HG03045 (cell line): ENCODE results near the gene GJC2.
"Not testable (repeated sequence)": the region's sequence is repeated elsewhere in the genome, so short reads cannot be mapped to it uniquely, and the experiment has no call there.

ENCODE experiments used
- ATAC-seq: cut with Tn5 transposase; IDR thresholded peaks from one replicate; pipeline ENCODE4 v1.9.1; 2021; ENCODE audit warnings: mild to moderate bottlenecking, moderate library complexity; ENCODE audit not compliant: unreplicated experiment

Gene GJC2

DNA sequence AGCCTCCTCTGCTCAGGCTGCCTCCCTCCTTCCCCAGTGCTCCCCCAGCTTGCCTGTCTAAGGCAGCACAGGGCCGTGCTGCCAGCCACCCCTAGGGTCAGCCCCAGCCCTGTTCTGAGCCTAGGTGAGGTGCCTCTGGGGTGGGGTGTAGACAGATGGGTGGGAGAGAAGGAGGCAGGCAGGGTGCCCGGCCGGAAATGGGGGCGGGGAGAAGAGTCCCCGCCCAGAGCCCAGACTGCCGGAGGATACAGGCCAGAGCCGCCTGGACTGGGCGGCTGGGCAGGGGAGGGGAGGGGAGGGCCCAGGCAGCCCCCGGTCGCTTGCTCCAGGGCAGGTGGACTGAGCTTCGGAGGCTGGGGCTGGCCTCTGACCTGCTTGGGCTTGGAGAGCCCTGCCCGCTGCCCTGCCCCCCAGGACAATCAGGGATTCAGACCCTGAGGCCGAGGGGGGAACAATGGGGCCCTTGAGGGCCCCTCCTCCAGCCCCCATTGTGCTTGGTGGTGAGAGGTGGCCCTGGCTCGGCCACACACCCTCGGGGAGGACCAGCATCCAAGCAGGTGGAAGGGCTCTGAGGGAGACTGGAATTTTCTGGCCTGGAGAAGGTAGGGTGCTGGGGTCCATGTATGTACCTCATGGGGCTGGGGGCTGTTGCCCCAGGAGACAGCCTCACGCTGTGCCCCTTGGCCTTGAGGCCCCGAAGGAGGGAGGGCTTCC is at the start of gene GJC2:
Gene GJC2, plus strand, starts transcription at position 525 of the 714 bp plus-strand sequence. CDS start 7,829 bp downstream, outside the sequence.
- no peak for ATAC-seq

GRCh38 chr1:228100822-228101613 is 48.7 kb upstream of the GJC2 start:
- ATAC-seq = no peak

GRCh38 chr1:228101614-228101993 is 48.1 kb upstream of the GJC2 start:
- peak; percentile 0 for ATAC-seq

DNA sequence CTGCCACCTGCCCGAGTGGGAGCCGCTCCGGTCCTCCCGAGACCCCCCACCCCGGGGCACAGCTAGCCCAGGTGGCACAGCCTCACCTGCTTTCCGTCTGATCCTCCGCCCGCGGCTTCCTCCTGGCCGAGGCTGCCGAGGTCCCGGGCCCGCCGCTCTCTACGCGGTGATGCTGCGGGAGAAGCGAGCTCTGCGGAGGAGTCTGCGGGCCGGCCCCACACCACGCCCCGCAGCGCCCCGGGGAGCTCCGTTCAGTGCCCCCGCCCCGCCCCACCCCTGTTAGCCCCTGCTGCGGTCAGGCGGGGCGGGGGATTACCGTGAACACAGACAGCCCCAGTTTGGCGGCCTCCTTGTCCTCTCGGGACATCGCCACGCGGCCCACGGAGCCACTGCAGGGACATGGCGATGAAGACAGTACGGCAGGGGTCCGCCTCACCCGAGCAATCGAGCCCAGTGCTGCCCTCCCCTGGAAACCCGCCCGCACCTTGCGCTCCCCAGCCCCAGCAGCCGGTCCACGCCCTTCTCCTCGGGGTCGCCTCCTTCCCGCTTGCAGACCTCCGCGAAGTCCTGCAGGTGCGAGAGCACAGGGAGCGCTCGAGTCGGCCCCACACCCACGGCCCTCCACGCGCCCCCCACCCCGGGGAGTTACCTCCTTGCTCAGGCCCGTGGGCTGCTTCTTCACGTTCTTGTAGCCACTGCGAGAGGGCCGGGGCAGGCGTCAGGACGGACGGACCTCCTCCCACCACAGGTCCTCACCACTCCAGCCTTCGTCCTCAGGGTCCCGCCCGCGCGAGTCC is 47.5 kb upstream of the GJC2 start:
- ATAC-seq = peak; percentile 20

- peak; percentile 68 for ATAC-seq
Observed at GRCh38 chr1:228102791-228103620, 46.7 kb upstream of the GJC2 start, which contains the start of gene C1orf35. Gene C1orf35 (minus strand): TSS chr1:228103325. CDS start chr1:228103227, 98 bp downstream.

DNA sequence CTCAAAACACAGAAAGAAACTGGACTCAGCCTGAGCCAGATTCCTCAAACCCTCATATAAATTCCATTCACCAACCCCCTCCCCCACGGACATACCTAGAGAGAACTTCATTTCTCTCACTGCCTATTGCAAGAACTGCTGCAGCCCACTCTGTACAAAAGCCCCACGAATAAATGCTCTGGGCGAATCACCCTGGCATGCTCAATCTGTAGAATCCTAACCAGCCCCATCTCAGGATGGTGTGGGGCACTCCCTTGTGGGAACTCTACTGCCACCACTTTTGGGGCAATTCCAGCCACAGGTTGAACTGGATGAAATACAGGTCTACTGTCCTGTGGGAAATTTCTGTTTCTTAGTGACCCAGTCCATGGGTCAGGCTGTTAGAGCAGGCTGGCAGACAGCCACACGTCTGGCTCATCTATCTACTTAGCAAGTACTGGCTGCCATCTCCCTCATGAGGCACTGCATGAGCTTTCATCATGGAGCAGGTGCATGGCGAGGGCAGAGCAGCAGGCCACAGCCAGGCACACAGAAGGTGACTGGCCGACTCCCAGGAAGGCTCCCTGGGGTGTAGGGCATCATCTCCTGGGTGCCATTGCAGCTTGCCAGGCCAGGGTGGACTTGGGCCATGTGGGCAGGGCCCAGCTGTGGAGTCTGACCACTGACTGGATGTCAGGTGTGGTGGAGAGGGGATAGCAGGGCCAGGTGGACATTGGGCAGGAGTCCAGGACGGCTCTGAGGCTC is 45.0 kb upstream of the GJC2 start:
- ATAC-seq = no peak

DNA sequence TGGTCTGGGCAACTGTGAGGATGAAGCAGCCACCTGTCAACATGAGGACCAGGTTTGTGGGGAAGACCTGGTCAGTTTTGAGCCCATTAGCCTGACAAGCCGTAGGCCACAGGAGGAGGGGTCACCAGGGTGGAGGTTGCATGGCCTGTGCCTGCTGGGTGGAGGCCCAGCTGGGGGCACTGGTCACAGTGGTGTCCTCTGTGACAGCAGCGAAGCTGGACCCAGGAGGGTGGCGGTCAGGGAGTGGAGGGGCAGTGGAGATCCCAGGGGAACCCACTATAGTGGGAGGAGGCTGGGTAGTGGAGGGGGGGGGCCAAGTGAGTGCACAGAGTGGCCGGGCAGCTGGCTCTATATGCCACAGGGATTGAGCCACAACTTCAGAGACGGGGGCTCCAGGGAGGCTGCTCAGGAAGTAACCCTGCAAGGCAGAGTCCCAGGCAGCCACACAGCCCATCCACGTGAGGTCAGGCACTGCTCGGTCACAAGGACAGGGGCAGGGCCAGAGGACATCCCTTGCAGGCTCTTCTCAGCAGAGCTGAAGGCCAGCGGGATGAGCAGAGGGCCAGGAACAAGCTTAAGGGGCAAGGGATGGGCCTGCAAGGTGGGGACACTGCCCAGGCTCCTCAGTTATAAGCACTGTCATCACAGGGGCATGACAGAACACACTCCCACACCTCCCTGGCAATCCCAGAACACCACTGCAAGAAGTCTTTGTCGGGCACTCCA is 44.3 kb upstream of the GJC2 start:
- ATAC-seq = no peak

DNA sequence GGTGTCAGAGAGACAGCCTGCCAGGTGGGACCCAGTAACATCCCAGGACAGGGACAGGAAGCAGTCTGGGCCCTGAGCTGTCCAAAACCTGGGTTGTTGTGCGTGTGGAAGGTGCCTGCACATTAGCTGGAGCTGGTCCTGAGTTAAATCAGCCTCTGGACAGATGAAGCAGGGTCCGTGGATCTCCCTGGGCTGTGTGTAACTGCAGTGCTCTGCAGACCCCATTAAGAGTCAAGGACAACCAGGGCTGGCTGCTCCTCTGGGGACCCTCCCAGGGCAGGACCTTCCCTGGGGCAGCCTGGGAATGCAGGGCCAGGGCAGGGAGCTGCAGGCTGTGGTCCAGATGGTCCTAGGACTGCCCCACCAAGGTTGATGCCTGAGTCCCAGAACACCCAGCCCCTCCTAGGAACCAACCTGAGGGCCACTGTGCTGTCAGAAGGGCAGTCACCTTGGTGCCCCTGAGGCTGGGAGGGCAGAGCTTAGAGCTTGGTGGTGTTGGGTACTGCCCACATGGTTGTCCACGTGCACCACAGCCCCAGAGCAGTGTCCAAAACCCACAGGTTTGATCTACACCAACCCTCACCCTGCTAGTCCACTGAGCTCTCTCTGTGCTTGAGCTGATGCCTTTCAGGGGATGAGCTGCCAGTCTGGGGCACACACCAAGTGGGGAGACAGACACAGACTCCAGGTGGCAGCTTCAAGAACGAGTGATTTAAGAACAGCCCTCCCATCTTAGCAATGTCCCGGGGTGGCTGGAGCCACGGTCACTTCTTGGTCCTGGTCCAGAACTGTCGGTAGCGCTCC is 43.5 kb upstream of the GJC2 start:
- ATAC-seq = no peak

- ATAC-seq = no peak
Observed at GRCh38 chr1:228106800-228107054, 43.0 kb upstream of the GJC2 start.

GRCh38 chr1:228107636-228108035 is 42.1 kb upstream of the GJC2 start:
- ATAC-seq = no peak

DNA sequence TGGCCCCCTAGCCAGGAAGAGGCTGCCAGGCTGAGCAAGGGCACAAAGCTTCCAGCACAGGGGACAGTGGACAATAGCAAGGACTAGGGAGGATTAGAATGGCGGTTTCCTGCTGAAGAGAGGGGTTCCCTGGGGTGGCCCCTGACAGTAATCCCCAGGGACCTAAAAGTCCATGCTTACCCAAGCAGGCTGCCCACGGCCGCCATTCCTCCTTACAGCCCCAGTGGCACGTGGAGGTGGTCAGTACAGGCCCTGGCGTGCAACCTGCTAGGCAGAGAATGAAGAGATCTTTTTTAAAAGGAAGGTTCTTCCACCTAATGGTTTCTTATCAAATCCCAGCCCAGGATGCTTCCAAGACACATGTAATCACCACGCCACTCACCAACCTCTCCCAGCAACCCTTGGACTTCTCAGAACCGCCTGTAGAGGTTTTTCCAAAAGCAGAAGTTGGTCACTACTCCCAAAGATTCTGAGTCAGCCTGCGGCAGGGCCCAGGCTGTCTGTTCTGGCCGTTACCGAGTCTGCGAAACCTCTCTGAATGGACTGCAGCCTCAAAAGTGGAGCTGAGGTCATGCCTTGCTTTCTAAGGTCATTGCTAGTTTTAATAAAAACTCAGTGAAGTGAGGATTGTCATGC is 41.6 kb upstream of the GJC2 start:
- no peak for ATAC-seq

DNA sequence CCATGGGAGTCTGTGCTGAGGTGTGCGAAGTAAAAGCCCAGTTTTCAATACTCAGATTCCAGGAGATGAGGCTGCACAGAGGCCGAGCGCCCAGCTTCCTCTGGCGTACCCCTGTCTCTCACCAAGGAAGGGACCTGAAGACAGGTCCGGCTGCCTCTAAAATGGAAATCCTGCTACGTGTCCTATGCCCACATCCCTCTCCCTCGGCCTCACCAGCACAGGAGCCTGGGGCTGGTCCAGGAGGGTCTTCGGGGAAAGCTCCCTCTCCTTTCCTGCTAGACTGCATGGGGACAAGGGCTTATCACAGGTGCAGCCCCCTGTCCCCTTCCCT is 41.0 kb upstream of the GJC2 start:
- ATAC-seq = no peak

GRCh38 chr1:228109073-228109961 is 40.4 kb upstream of the GJC2 start, which contains the start of gene MRPL55:
Gene MRPL55 (minus strand): TSS chr1:228109299. CDS start chr1:228108260, 1,039 bp downstream.
- peak; percentile 91 for ATAC-seq

- peak; percentile 2 for ATAC-seq
Observed at GRCh38 chr1:228109962-228110488, 39.7 kb upstream of the GJC2 start.

- no peak for ATAC-seq
Observed at GRCh38 chr1:228110556-228110955, 39.2 kb upstream of the GJC2 start.

DNA sequence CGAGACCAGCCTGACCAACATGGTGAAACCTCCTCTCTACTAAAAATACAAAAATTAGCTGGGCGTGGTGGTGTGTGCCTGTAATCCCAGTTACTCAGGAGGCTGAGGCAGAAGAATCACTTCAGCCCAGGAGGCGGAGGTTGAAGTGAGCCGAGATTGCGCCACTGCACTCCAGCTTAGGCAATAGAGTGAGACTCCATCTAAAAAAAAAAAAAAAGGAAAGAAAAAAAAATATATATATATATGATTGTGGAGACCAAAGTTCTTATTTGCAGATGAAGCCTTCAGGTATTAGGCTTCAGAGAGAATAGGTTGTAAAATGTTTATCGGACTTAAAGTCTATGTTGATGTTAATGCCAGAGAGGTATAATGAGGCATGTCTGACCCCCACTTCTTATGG is 38.4 kb upstream of the GJC2 start:
- not testable (repeated sequence) for ATAC-seq

GRCh38 chr1:228112167-228112566 is 37.6 kb upstream of the GJC2 start:
- no peak for ATAC-seq
